Neuronal stem cell (in vitro differentiated cells): ENCODE data around the gene C11orf21.
A peak's percentile ranks its signal among the peaks of the same experiment; 100 is the strongest.

ENCODE experiments used
- DNase-seq: peaks from one replicate; pipeline ENCODE4 v3.0.0-alpha.2; 2013; ENCODE audit warnings: low spot score
- H2AFZ ChIP-seq: one replicate; pipeline ENCODE4 v1.6.1; 2013; ENCODE audit warnings: mild to moderate bottlenecking, low read length, inconsistent platforms
- H2AK5ac ChIP-seq: 2 replicates; pipeline ENCODE4 v1.6.1; 2013; ENCODE audit warnings: low read depth, mild to moderate bottlenecking, inconsistent platforms, low read length, moderate library complexity, mixed read lengths
- H2BK120ac ChIP-seq: 2 replicates; pipeline ENCODE4 v1.6.1; 2013; ENCODE audit warnings: low read depth, mild to moderate bottlenecking, inconsistent platforms, low read length, moderate library complexity, mixed read lengths
- H2BK12ac ChIP-seq: one replicate; pipeline ENCODE4 v1.6.1; 2013; ENCODE audit warnings: low read length, inconsistent platforms
- H2BK15ac ChIP-seq: 2 replicates; pipeline ENCODE4 v1.6.1; 2013; ENCODE audit warnings: mild to moderate bottlenecking, low read length, inconsistent platforms, mixed read lengths
- H2BK5ac ChIP-seq: one replicate; pipeline ENCODE4 v1.6.1; 2013; ENCODE audit warnings: inconsistent platforms, mild to moderate bottlenecking, low read length, moderate library complexity
- H3K14ac ChIP-seq: one replicate; pipeline ENCODE4 v1.6.1; 2013; ENCODE audit warnings: low read length, inconsistent platforms
- H3K18ac ChIP-seq: 2 replicates; pipeline ENCODE4 v1.6.1; 2013; ENCODE audit warnings: low read length, inconsistent platforms
- H3K23ac ChIP-seq: 2 replicates; pipeline ENCODE4 v1.6.1; 2013; ENCODE audit warnings: low read depth, mild to moderate bottlenecking, mixed read lengths, low read length, inconsistent platforms; ENCODE audit not compliant: poor library complexity
- H3K27ac ChIP-seq: replicated peaks from 3 replicates; pipeline ENCODE4 v1.5.1; 2013; ENCODE audit warnings: low read length, inconsistent platforms
- H3K27me3 ChIP-seq, 3 experiments: 2 replicates each; pipeline ENCODE4 v1.6.1; 2013; ENCODE audit warnings: low read length in 3 of 3, mild to moderate bottlenecking in 2 of 3, inconsistent platforms in 1 of 3, low read depth in 1 of 3, mixed read lengths in 1 of 3, moderate library complexity in 1 of 3; ENCODE audit not compliant: control insufficient read depth in 3 of 3, insufficient read depth in 3 of 3
- H3K36me3 ChIP-seq, 2 donors: replicated peaks in 1 of 2; 2 replicates each; pipeline ENCODE4 v1.6.1; 2013; ENCODE audit warnings: low read length in 2 of 2; ENCODE audit not compliant: control insufficient read depth in 2 of 2, insufficient read depth in 2 of 2
- H3K4ac ChIP-seq: 2 replicates; pipeline ENCODE4 v1.6.1; 2013; ENCODE audit warnings: inconsistent platforms, mild to moderate bottlenecking, low read length, moderate library complexity
- H3K4me1 ChIP-seq, 2 donors: 1 replicate in 1 of 2; 2 replicates in 1 of 2; pipeline ENCODE4 v1.6.1; 2013; ENCODE audit warnings: low read length in 2 of 2, low read depth in 1 of 2; ENCODE audit not compliant: control insufficient read depth in 2 of 2, insufficient read depth in 1 of 2
- H3K4me2 ChIP-seq: one replicate; pipeline ENCODE4 v1.6.1; 2013; ENCODE audit warnings: mild to moderate bottlenecking, low read length, inconsistent platforms; ENCODE audit not compliant: insufficient read depth, poor library complexity, severe bottlenecking
- H3K4me3 ChIP-seq, 2 donors: 2 replicates each; pipeline ENCODE4 v1.5.1; 2013; ENCODE audit warnings: low read length in 2 of 2, mild to moderate bottlenecking in 2 of 2, inconsistent platforms in 1 of 2, moderate library complexity in 1 of 2
- H3K79me1 ChIP-seq: one replicate; pipeline ENCODE4 v1.6.1; 2013; ENCODE audit warnings: low read depth, mild to moderate bottlenecking, inconsistent platforms, low read length, moderate library complexity
- H3K9ac ChIP-seq: one replicate; pipeline ENCODE4 v1.6.1; 2013; ENCODE audit warnings: mild to moderate bottlenecking, low read depth, low read length, inconsistent platforms; ENCODE audit not compliant: poor library complexity
- H3K9me3 ChIP-seq, 2 donors: replicated peaks in 1 of 2; 2 replicates each; pipeline versions ENCODE3 to v1.6.1; 2013; ENCODE audit warnings: low read length in 2 of 2, mild to moderate bottlenecking in 2 of 2, inconsistent platforms in 1 of 2, low read depth in 1 of 2, mixed read lengths in 1 of 2, moderate library complexity in 1 of 2; ENCODE audit not compliant: control insufficient read depth in 2 of 2, insufficient read depth in 1 of 2
- H4K8ac ChIP-seq: one replicate; pipeline ENCODE4 v1.6.1; 2013; ENCODE audit warnings: low read depth, mild to moderate bottlenecking, inconsistent platforms, low read length, moderate library complexity
- H4K91ac ChIP-seq: one replicate; pipeline ENCODE4 v1.6.1; 2013; ENCODE audit warnings: low read length, low read depth, mild to moderate bottlenecking, inconsistent platforms; ENCODE audit not compliant: poor library complexity
- WGBS, 2 donors: extraction: QIAGEN DNeasy Blood & Tissue Kit; methylation state at CpG; one replicate each; pipeline ENCODE4 v1.1.7; 2013; ENCODE audit warnings: missing lambda C conversion rate in 2 of 2, mixed read lengths in 1 of 2; ENCODE audit not compliant: insufficient read length in 2 of 2, insufficient replicate concordance in 1 of 2; ENCODE audit errors: extremely low coverage in 2 of 2; 5-methylcytosine and 5-hydroxymethylcytosine counted together

The C11orf21 gene

GRCh38 chr11:2328656-2329354 is 27.1 kb upstream of the C11orf21 start:
- H2BK15ac ChIP-seq, result peak overlapping the region; percentile 23
- H3K23ac ChIP-seq, result peak overlapping the region; percentile 0
- H2BK12ac ChIP-seq, result peak overlapping the region; percentile 27
- peaks cover 0 to 31% of the 10 kb centered on the region in 2 donors for H3K4me1 ChIP-seq
- H3K27ac ChIP-seq, result peak overlapping the region; percentile 96
- H3K9ac ChIP-seq, result peak overlapping the region; percentile 33
- H2AK5ac ChIP-seq, result peak overlapping the region; percentile 69
- no peak overlapping the region for H3K4ac ChIP-seq
- H4K91ac ChIP-seq, result peak overlapping the region; percentile 93
- peak overlapping the region; percentile 68 for H4K8ac ChIP-seq
- peak overlapping the region; percentile 29 for H3K4me2 ChIP-seq
- no peak overlapping the region for H2AFZ ChIP-seq
- peak overlapping the region; percentile 98 for H2BK5ac ChIP-seq
- H3K4me3 ChIP-seq, result no peak overlapping the region
- H3K14ac ChIP-seq, result no peak overlapping the region
- H2BK120ac ChIP-seq, result peak overlapping the region; percentile 36
- peaks cover 2 to 7% of the 10 kb centered on the region in 2 donors for H3K9me3 ChIP-seq
- H3K79me1 ChIP-seq, result no peaks in the 10 kb centered on the region
- peak; percentile 83 for DNase-seq
- no peaks in the 10 kb centered on the region for H3K27me3 ChIP-seq
- WGBS, 2 donors, result no CpG with 5 or more reads among the region's 15 CpGs
- peak overlapping the region; percentile 94 for H3K18ac ChIP-seq
- peaks cover 0 to 3% of the 10 kb centered on the region in 2 donors for H3K36me3 ChIP-seq

GRCh38 chr11:2328021-2328420 is 26.3 kb upstream of the C11orf21 start:
- H3K79me1 ChIP-seq, result no peaks in the 10 kb centered on the region
- H3K27me3 ChIP-seq, result no peaks in the 10 kb centered on the region
- H2BK120ac ChIP-seq, result peak overlapping the region; percentile 88
- H3K4me2 ChIP-seq, result peak overlapping the region; percentile 29
- H3K9ac ChIP-seq, result peak overlapping the region; percentile 52
- H3K4me3 ChIP-seq, result no peak overlapping the region
- H3K9me3 ChIP-seq, result peaks cover 2 to 7% of the 10 kb centered on the region in 2 donors
- H3K23ac ChIP-seq, result no peak overlapping the region
- peak overlapping the region; percentile 5 for H3K14ac ChIP-seq
- peaks cover 0 to 3% of the 10 kb centered on the region in 2 donors for H3K36me3 ChIP-seq
- WGBS, 2 donors, result no CpG with 5 or more reads among the region's 11 CpGs
- H2BK5ac ChIP-seq, result peak overlapping the region; percentile 83
- no peak overlapping the region for H4K91ac ChIP-seq
- H2AFZ ChIP-seq, result no peak overlapping the region
- peak overlapping the region; percentile 23 for H2BK12ac ChIP-seq
- no peak overlapping the region for H3K4ac ChIP-seq
- H3K4me1 ChIP-seq, result peaks cover 0 to 31% of the 10 kb centered on the region in 2 donors
- DNase-seq, result no peak
- H2BK15ac ChIP-seq, result no peak overlapping the region
- no peak overlapping the region for H4K8ac ChIP-seq
- H2AK5ac ChIP-seq, result peak overlapping the region; percentile 41
- H3K18ac ChIP-seq, result peak overlapping the region; percentile 86
- peak overlapping the region; percentile 96 for H3K27ac ChIP-seq

- H2BK15ac ChIP-seq, result peak overlapping the region; percentile 81
- no peak overlapping the region for H3K9ac ChIP-seq
- peak overlapping the region; percentile 73 for H3K27ac ChIP-seq
- no peak overlapping the region for H2AFZ ChIP-seq
- peak overlapping the region; percentile 99 for H2AK5ac ChIP-seq
- peak overlapping the region; percentile 47 for H3K4ac ChIP-seq
- H3K4me1 ChIP-seq, result peaks cover 0 to 31% of the 10 kb centered on the region in 2 donors
- peak overlapping the region; percentile 90 for H4K91ac ChIP-seq
- peaks cover 0 to 3% of the 10 kb centered on the region in 2 donors for H3K36me3 ChIP-seq
- peaks cover 2 to 7% of the 10 kb centered on the region in 2 donors for H3K9me3 ChIP-seq
- H3K4me2 ChIP-seq, result no peak overlapping the region
- DNase-seq, result no peak
- H3K4me3 ChIP-seq, result no peak overlapping the region
- H2BK5ac ChIP-seq, result peak overlapping the region; percentile 96
- H3K79me1 ChIP-seq, result no peaks in the 10 kb centered on the region
- no peaks in the 10 kb centered on the region for H3K27me3 ChIP-seq
- H3K18ac ChIP-seq, result peak overlapping the region; percentile 91
- peak overlapping the region; percentile 88 for H4K8ac ChIP-seq
- WGBS, 2 donors, result no CpG with 5 or more reads among the region's 11 CpGs
- peak overlapping the region; percentile 93 for H2BK12ac ChIP-seq
- peak overlapping the region; percentile 22 for H3K23ac ChIP-seq
- peak overlapping the region; percentile 28 for H3K14ac ChIP-seq
- H2BK120ac ChIP-seq, result peak overlapping the region; percentile 96
Measured at GRCh38 chr11:2327032-2327431, 25.3 kb upstream of the C11orf21 start.

GRCh38 chr11:2325719-2326118 is 24.0 kb upstream of the C11orf21 start:
- no peak overlapping the region for H2AFZ ChIP-seq
- no peak overlapping the region for H2BK12ac ChIP-seq
- no peak overlapping the region for H2BK5ac ChIP-seq
- H2BK15ac ChIP-seq, result no peak overlapping the region
- H3K27me3 ChIP-seq, result peaks cover 0 to 3% (median 0%) of the 10 kb centered on the region in 3 experiments
- WGBS, 2 donors, result no CpG with 5 or more reads among the region's 2 CpGs
- H3K4me3 ChIP-seq, result no peak overlapping the region
- H3K23ac ChIP-seq, result no peak overlapping the region
- H3K79me1 ChIP-seq, result no peaks in the 10 kb centered on the region
- no peak overlapping the region for H3K14ac ChIP-seq
- no peak overlapping the region for H4K91ac ChIP-seq
- no peak overlapping the region for H2BK120ac ChIP-seq
- H4K8ac ChIP-seq, result no peak overlapping the region
- no peak for DNase-seq
- peaks cover 0 to 4% of the 10 kb centered on the region in 2 donors for H3K9me3 ChIP-seq
- H3K4me1 ChIP-seq, result peaks cover 0 to 31% of the 10 kb centered on the region in 2 donors
- H3K4me2 ChIP-seq, result no peak overlapping the region
- H3K27ac ChIP-seq, result no peak overlapping the region
- H3K4ac ChIP-seq, result no peak overlapping the region
- no peak overlapping the region for H3K18ac ChIP-seq
- no peak overlapping the region for H3K9ac ChIP-seq
- H2AK5ac ChIP-seq, result no peak overlapping the region
- H3K36me3 ChIP-seq, result peaks cover 0 to 3% of the 10 kb centered on the region in 2 donors
